Neural progenitor cell (in vitro differentiated cells): Measurements from ENCODE around the gene SF3B2. TPM values are rescaled to one million over a fixed set of nuclear protein-coding genes. Genes with fewer than 3 reads are reported as not detected.
"Not testable (repeated sequence)": the region's sequence is repeated elsewhere in the genome, so short reads cannot be mapped to it uniquely, and the experiment has no call there.

ENCODE experiments used
- DNase-seq: peaks from one replicate; pipeline ENCODE4 v3.0.0-alpha.2; 2016; ENCODE audit warnings: low spot score
- H2AFZ ChIP-seq: fragments of 200-600 bp; sonication (generic); replicated peaks from 2 replicates; pipeline ENCODE4 v1.6.1; 2016; ENCODE audit warnings: antibody characterized with exemption
- H3F3A ChIP-seq: fragments of 200-600 bp; sonication (generic); 2 replicates; pipeline ENCODE4 v1.6.1; 2016; ENCODE audit warnings: antibody characterized with exemption, low read depth
- H3K27ac ChIP-seq: fragments of 200-600 bp; sonication (generic); 2 replicates; pipeline ENCODE4 v1.5.1; 2016; ENCODE audit warnings: mild to moderate bottlenecking
- H3K27me3 ChIP-seq: fragments of 200-600 bp; sonication (generic); 2 replicates; pipeline ENCODE4 v1.6.1; 2016; ENCODE audit warnings: mild to moderate bottlenecking, moderate library complexity
- H3K36me3 ChIP-seq: fragments of 200-600 bp; sonication (generic); 2 replicates; pipeline ENCODE4 v1.5.1; 2016
- H3K4me1 ChIP-seq: fragments of 200-600 bp; sonication (generic); 2 replicates; pipeline ENCODE4 v1.6.1; 2016; ENCODE audit warnings: mixed run types
- H3K4me2 ChIP-seq: fragments of 200-600 bp; sonication (generic); 2 replicates; pipeline ENCODE4 v1.6.1; 2016
- H3K4me3 ChIP-seq: fragments of 200-600 bp; sonication (generic); 2 replicates; pipeline ENCODE4 v1.5.1; 2016
- H3K79me2 ChIP-seq: fragments of 200-600 bp; sonication (generic); 2 replicates; pipeline ENCODE4 v1.6.1; 2016; ENCODE audit warnings: low read depth
- H3K9ac ChIP-seq: fragments of 200-600 bp; sonication (generic); 2 replicates; pipeline ENCODE4 v1.6.1; 2016
- H3K9me3 ChIP-seq: fragments of 200-600 bp; sonication (generic); 2 replicates; pipeline ENCODE4 v1.5.1; 2016; ENCODE audit warnings: low read depth
- H4K20me1 ChIP-seq: fragments of 200-600 bp; sonication (generic); 2 replicates; pipeline ENCODE4 v1.6.1; 2016; ENCODE audit warnings: low read depth
- H3K27ac Mint-ChIP-seq: 3 replicates; pipeline ENCODE4 v1.8.0; 2021; ENCODE audit warnings: mixed read lengths
- H3K27me3 Mint-ChIP-seq: 2 replicates; pipeline ENCODE4 v1.8.0; 2022; ENCODE audit warnings: low read depth, mild to moderate bottlenecking, inconsistent platforms, moderate library complexity, mixed read lengths; ENCODE audit not compliant: insufficient read depth
- H3K36me3 Mint-ChIP-seq: 3 replicates; pipeline ENCODE4 v1.8.0; 2021; ENCODE audit warnings: mixed read lengths
- H3K4me1 Mint-ChIP-seq: 3 replicates; pipeline ENCODE4 v1.8.0; 2021; ENCODE audit warnings: mixed read lengths
- H3K4me3 Mint-ChIP-seq: 3 replicates; pipeline ENCODE4 v1.8.0; 2021; ENCODE audit warnings: mild to moderate bottlenecking, moderate library complexity, mixed read lengths
- H3K9me3 Mint-ChIP-seq: 3 replicates; pipeline ENCODE4 v1.8.0; 2020; ENCODE audit warnings: mixed read lengths
- CTCF ChIP-seq: fragments of 200-600 bp; sonication (generic); IDR thresholded peaks from 2 replicates; pipeline ENCODE4 v1.5.1; 2017; ENCODE audit warnings: antibody characterized with exemption, mild to moderate bottlenecking
- EZH2 ChIP-seq: fragments of 200-600 bp; sonication (generic); IDR thresholded peaks from 2 replicates; pipeline ENCODE4 v1.6.1; 2017; ENCODE audit warnings: antibody characterized with exemption, mild to moderate bottlenecking, moderate library complexity
- EZH2phosphoT487 ChIP-seq: fragments of 200-600 bp; sonication (generic); IDR thresholded peaks from 2 replicates; pipeline ENCODE4 v1.6.1; 2017; ENCODE audit warnings: antibody characterized with exemption
- total RNA-seq: library from RNA; depleted of rRNA; stranded (reverse); fragments of >200 nt; gene quantifications from 2 replicates; pipeline ENCODE4 v1.2.3, GENCODE V29; 2015; ENCODE audit warnings: low replicate concordance

The SF3B2 gene
- total RNA-seq, 1 donor from 2014 or later: 198 TPM

GRCh38 chr11:66111158-66111557, 59.0 kb downstream of the SF3B2 start:
- Mint-ChIP-seq H3K36me3 (peaks cover 2% of the 10 kb centered on the region), H3K27me3 (peaks cover 2% of the 10 kb centered on the region), H3K9me3 (no peaks in the 10 kb centered on the region), H3K4me1 (peaks cover 35% of the 10 kb centered on the region), H3K4me3 (no peak overlapping the region), H3K27ac (no peak overlapping the region)
- H3K4me1 ChIP-seq: peaks cover 10% of the 10 kb centered on the region
- H3K9ac ChIP-seq: no peak overlapping the region
- no peak overlapping the region for H2AFZ ChIP-seq
- no peaks in the 10 kb centered on the region for H3F3A ChIP-seq
- TF ChIP-seq EZH2: no peak
- TF ChIP-seq CTCF: no peak
- H3K27ac ChIP-seq: no peak overlapping the region
- H4K20me1 ChIP-seq: peaks cover 16% of the 10 kb centered on the region
- H3K4me3 ChIP-seq: no peak overlapping the region
- H3K36me3 ChIP-seq: no peaks in the 10 kb centered on the region
- H3K9me3 ChIP-seq: no peaks in the 10 kb centered on the region
- no peak overlapping the region for H3K4me2 ChIP-seq
- no peaks in the 10 kb centered on the region for H3K79me2 ChIP-seq
- DNase-seq: no peak
- no peaks in the 10 kb centered on the region for H3K27me3 ChIP-seq

GRCh38 chr11:66112041-66112491, 59.9 kb downstream of the SF3B2 start:
- Mint-ChIP-seq H3K4me1 (peaks cover 42% of the 10 kb centered on the region), H3K4me3 (peak overlapping the region; percentile 16), H3K9me3 (no peaks in the 10 kb centered on the region), H3K27ac (no peak overlapping the region), H3K27me3 (peaks cover 2% of the 10 kb centered on the region), H3K36me3 (no peaks in the 10 kb centered on the region)
- Histone ChIP-seq H3K27me3 (no peaks in the 10 kb centered on the region), H3K4me1 (peaks cover 15% of the 10 kb centered on the region), H3K79me2 (no peaks in the 10 kb centered on the region), H3K27ac (no peak overlapping the region), H4K20me1 (peaks cover 21% of the 10 kb centered on the region), H2AFZ (no peak overlapping the region), H3K4me3 (no peak overlapping the region), H3K4me2 (no peak overlapping the region), H3F3A (no peaks in the 10 kb centered on the region), H3K9me3 (no peaks in the 10 kb centered on the region), H3K9ac (no peak overlapping the region), H3K36me3 (no peaks in the 10 kb centered on the region)
- no peak for DNase-seq
- TF ChIP-seq EZH2phosphoT487: no peak
- no peak for TF ChIP-seq CTCF
- no peak for TF ChIP-seq EZH2

GRCh38 chr11:66112601-66113499, 60.7 kb downstream of the SF3B2 start:
- no peak for DNase-seq
- Mint-ChIP-seq H3K27me3 (peaks cover 2% of the 10 kb centered on the region), H3K4me1 (peaks cover 42% of the 10 kb centered on the region), H3K36me3 (no peaks in the 10 kb centered on the region), H3K4me3 (no peak overlapping the region), H3K27ac (no peak overlapping the region), H3K9me3 (no peaks in the 10 kb centered on the region)
- peaks cover 15% of the 10 kb centered on the region for H3K4me1 ChIP-seq
- no peak overlapping the region for H3K4me3 ChIP-seq
- H3F3A ChIP-seq: no peaks in the 10 kb centered on the region
- no peaks in the 10 kb centered on the region for H3K9me3 ChIP-seq
- TF ChIP-seq CTCF: no peak
- TF ChIP-seq EZH2: no peak
- TF ChIP-seq EZH2phosphoT487: no peak
- no peak overlapping the region for H3K9ac ChIP-seq
- H3K4me2 ChIP-seq: no peak overlapping the region
- H3K27ac ChIP-seq: no peak overlapping the region
- no peak overlapping the region for H2AFZ ChIP-seq
- H3K79me2 ChIP-seq: no peaks in the 10 kb centered on the region
- H4K20me1 ChIP-seq: peaks cover 21% of the 10 kb centered on the region
- H3K36me3 ChIP-seq: no peaks in the 10 kb centered on the region
- H3K27me3 ChIP-seq: no peaks in the 10 kb centered on the region

GRCh38 chr11:66114957-66115356, 62.8 kb downstream of the SF3B2 start:
- H3K27ac Mint-ChIP-seq, H3K9me3 Mint-ChIP-seq, H3K4me3 ChIP-seq, H3K79me2 ChIP-seq, H3K36me3 Mint-ChIP-seq, H3K27me3 ChIP-seq, DNase-seq, H3K4me3 Mint-ChIP-seq, H3K27me3 Mint-ChIP-seq, H3K9me3 ChIP-seq, H3K36me3 ChIP-seq, H3K9ac ChIP-seq, H3K27ac ChIP-seq, H2AFZ ChIP-seq, H3K4me2 ChIP-seq: not testable (repeated sequence)
- Histone ChIP-seq H3F3A (peaks cover 13% of the 10 kb centered on the region), H4K20me1 (peaks cover 21% of the 10 kb centered on the region), H3K4me1 (peaks cover 27% of the 10 kb centered on the region)
- H3K4me1 Mint-ChIP-seq: peaks cover 61% of the 10 kb centered on the region
